Stimulated activated CD4-positive, alpha-beta T cell treated with anti-CD3 and anti-CD28 coated beads, Interleukin-2, amount 100 ng/mL, for 24 hours (primary cell): ENCODE data around the gene RILPL1.
"Not testable (repeated sequence)": the region's sequence is repeated elsewhere in the genome, so short reads cannot be mapped to it uniquely, and the experiment has no call there.

Experiments used
- DNase-seq, 2 donors: peaks; one replicate each; pipeline ENCODE4 v3.0.0-alpha.2; 2020

Gene RILPL1

GRCh38 chr12:123528858-123529257 is 4.7 kb downstream of the RILPL1 start:
- DNase-seq: no peak

GRCh38 chr12:123526542-123527080 is 6.9 kb downstream of the RILPL1 start:
- no peak for DNase-seq

DNA sequence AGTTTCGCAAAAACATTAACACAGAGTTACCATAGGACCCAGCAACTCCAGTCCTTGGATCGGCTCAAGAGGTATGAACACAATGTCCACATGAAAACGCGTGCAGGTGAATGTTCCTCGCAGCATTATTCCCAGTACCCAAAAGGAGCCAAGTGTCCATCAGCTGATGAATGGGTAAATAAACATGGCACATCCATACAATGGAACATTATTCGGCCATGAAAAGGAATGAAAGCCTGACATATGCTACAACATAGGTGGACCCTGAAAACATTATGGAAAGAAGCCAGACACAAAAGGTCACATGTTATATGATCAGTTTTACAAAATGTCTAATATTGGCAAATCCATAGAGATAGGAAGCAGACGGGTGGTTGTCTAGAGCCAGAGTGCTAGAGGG is 9.1 kb downstream of the RILPL1 start:
- no peak for DNase-seq

DNA sequence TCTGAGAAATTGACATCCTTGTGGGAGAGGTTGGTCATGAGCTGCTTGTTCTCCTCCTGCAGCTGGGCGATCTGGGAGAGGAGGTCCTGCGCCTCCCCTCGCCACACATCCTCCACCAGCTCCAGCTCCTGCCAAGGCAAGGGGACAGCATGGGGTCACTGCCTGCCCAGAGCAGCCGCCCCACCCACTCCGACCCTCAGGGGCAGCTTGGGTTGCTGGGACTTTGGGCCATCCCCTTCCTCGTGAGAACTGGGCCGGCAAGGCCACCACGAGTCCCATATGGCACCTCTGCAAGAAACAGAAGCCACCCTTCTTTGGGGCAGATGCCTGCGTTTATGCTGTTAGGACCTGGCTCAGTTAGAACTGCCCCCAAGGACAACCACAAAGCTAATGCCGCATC is 10.0 kb downstream of the RILPL1 start:
- no peak for DNase-seq

DNA sequence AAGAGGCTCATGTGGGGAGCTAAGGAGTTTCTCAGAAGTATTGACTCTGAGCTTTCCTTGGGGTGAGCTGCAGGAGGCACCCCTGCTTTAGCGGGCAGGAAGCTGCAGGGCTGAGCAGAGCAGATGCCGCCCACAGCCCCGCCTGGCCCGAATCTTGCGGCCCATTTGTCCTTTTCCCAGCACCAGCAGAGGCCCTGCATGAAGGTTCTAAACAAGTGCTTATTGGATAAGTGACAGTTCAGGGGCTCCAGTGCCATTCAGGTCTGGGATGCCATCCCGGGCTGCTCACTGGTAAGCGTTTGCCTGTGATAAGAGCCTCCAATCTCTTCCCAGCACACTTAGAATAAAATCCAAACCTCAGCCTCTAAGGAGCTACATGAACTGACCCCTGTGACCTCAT is 11.4 kb downstream of the RILPL1 start:
- no peak for DNase-seq

DNA sequence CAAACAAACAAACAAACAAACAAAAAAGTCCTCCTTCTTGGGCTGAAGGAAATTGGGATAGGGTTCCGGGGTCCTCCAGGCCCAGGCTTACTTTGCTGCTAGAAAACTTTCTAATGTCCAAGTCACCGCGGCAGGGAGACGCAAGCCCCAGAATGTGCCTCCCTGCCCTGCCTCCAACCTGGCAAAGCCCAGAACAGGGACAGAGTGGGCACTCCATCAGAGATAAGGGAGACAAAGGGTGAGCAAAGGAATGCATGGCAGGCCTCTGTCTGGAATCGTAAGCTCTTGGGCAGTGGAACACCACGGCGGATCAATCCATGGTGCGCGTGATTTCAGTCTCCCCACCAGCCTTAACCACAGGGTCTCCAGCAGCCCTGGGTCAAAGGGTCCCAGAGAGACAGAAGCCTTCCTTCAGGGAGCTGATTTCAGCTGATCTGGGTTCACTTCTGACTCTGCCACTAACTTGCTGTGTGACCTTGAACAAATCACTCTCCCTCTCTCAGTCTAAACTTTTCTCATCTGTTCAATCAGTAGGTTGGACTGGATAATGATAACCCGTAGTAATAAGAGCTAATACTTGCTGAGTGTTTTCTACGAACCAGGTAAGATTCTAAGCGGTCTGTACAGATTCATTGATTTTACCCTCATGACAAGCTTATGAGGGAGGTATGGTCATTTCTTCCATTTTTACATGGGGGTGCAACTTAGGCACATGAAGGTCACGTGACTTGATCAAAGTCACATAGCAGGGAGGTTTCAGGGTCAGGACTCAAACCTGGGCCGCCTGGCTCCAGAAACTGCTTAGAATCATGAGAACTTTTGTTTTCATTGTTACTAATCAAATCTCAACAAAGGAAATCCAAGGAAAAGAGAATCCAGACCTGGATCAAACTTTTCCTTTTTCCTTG is 12.7 kb downstream of the RILPL1 start:
- DNase-seq: no peak

- DNase-seq: peak in 1 of 2 donors; percentile 9
Observed at GRCh38 chr12:123519141-123520001, 14.1 kb downstream of the RILPL1 start.

- no peak for DNase-seq
Observed at GRCh38 chr12:123516216-123516780, 17.2 kb downstream of the RILPL1 start.

GRCh38 chr12:123514582-123515221 is 18.8 kb downstream of the RILPL1 start:
- not testable (repeated sequence) for DNase-seq

GRCh38 chr12:123513805-123514204 is 19.7 kb downstream of the RILPL1 start:
- no peak for DNase-seq

DNA sequence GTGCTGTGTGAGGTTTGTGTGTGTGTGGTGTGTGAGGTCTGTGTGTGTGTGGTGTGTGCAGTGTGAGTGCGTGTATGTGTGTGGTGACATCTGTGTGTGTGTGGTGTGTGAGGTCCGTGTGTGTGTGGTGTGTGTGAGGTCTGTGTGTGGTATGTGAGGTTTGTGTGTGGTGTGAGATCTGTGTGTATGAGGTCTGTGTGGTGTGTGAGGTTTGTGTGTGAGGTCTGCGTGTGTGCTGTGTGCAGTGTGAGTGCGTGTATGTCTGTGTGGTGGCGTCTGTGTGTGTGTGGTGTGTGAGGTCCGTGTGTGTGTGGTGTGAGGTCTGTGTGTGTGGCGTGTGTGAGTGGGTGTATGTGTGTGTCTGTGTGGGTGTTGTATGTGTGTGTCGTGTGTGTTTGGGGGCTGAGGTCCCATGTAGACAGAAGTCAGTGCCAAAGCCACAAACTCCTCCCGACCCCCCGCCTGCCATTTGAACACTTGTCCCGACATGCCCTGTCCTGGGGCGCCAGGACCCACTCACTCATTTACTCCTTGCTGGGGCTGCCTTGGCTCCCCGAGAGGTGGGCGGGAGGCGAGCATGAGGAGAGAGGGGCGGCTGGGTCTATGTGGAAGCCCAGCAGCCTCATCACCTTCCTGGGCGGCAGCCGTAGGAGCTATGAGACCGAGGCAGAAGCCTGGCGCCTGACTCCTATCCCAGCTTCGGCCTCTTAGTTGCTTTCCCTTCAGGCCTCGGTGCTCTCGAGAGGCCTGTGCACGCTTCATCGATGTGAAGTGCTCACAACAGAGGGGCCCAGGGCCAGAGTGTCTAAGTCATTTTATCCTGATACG is 20.5 kb downstream of the RILPL1 start:
- no peak for DNase-seq

GRCh38 chr12:123506843-123507236 is 26.7 kb downstream of the RILPL1 start:
- DNase-seq: no peak

- no peak for DNase-seq
Observed at GRCh38 chr12:123506059-123506842, 27.3 kb downstream of the RILPL1 start.

DNA sequence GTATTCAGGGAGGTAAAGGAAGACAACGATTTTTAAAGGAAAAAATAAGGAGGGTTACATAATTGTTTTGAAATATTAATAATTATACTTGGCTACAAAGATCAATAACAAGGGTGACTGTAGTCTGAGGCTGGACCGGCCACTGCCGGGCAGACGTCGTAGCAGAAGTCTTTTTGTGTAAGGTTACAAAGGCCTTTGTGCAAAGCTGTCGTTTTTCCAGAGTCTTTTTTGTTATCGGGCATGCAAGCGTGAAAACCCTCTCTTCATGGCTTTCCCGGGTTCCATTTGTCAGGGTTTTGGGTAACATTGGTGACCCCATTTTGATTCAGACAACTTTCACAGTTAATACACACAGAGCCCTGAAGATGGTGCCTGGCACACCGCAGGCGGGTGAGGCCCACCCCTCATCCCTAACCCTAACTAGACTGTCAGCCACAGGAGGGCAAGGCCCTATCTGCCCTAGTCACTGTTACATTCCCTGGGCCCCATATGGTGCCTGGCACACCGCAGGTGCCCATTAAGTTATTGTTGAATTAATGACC is 31.3 kb downstream of the RILPL1 start:
- DNase-seq: no peak

GRCh38 chr12:123499332-123499731 is 34.2 kb downstream of the RILPL1 start:
- no peak for DNase-seq

DNA sequence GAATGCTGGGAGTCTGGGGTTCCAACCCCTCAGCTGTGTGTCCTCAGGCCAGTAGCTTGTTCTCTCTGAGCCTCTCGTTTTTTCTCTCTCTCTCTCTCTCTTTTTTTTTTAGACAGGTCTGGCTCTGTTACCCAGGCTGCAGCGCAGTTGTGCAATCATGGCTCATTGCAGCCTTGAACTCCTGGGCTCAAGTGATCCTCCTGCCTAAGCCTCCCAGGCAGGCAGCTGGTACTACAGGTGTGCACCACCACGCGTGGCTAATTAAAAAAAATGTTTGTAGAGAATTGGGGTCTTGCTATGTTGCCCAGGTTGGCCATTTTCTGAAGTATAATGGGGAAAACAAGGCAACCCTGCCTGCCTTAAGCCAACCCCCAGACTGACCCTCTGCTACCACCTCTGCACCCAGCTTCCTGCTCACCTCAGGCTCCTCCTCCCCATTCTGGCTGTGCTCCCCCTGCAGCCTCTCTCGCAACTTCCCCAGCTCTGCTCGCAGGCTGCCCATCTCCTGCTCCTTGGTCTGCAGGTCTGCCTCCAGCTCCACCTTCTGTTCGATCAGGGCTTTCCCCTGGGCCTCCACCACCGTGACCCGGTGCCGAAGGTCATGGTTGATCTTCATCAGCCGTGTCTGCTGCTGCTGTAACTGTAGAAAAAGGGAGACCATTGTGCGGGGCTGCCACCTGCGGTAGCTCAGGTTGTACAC is 35.2 kb downstream of the RILPL1 start:
- DNase-seq: no peak

DNA sequence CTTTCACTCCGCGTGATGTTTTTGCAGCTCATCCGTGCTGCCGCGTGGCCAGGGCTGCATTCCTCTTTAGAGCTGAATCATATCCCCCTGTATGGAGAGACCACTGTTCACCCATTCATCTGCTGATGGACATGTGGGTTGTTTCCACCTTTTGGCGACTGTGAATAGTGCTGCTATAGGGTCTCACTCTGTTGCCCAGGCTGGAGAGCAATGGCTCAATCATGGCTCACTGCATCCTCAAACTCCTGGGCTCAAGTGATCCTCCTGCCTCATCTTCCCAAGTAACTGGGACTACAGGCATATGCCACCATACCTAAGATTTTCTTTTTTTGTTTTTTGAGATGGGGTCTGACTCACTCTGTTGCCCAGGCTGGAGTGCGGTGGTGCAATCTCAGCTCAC is 36.5 kb downstream of the RILPL1 start:
- no peak for DNase-seq

DNA sequence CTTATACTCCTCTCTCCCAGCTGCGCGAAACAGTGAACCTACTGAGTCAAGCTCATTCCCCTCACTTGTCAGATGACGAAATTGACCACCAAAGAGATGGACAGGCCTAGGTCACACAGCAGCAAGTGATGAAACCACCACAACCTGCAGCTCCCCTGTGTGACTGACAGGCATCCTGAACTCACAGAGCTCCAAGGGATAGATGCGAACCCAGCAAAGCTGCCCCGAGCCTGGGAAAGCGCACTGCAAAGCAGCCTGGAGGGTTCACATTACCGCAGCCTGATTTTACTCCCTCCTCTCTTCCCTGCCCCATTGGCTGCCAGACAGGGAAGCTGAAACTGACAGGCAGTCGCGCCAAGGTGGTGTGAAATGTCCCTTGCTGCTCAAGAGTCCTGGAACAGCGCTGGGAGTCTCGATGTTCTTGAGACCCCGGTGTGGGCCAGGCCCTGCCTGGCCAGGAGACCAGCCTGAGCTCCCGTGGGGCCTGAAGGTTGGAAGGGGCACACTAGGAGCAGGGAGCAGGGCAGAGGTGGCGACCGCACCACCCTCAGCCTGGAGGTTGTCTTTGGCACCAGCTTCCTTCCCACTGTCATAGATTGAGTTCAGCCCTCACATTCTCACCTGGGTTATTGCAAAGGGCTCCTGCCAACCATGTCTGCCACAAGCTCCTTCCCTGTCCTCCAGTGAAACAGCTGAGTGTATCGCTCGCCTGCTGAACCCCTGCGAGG is 39.2 kb downstream of the RILPL1 start:
- DNase-seq: no peak

DNA sequence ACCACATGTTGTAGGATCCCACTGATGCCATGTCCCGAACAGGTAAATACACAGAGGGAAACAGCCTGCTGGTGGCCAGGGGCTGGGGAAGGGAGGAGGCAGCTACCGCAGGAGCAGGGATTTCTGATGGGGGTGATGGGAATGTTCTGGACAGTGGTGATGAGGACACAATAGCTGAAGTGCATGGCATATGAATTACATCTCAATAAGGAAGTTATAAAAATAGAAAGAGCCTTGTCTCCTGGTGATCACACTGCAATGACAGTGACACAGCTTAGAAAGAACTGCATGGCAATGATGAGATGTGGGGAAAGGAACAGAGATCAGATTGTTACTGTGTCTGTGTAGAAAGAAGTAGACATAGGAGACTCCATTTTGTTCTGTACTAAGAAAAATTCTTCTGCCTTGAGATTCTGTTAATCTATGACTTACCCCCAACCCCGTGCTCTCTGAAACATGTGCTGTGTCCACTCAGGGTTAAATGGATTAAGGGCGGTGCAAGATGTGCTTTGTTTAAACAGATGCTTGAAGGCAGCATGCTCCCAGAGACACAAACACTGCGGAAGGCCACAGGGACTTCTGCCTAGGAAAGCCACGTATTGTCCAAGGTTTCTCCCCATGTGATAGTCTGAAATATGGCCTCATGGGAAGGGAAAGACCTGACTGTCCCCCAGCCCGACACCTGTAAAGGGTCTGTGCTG is 41.0 kb downstream of the RILPL1 start:
- DNase-seq: not testable (repeated sequence)
